Dedifferentiated amniotic fluid mesenchymal stem cell (primary cell): ENCODE results near the gene LIG3.
"Not testable (repeated sequence)": the region's sequence is repeated elsewhere in the genome, so short reads cannot be mapped to it uniquely, and the experiment has no call there.

Experiments
- DNase-seq: peaks from one replicate; pipeline ENCODE4 v3.0.0-alpha.2; 2016; ENCODE audit errors: extremely low spot score

The LIG3 gene

DNA sequence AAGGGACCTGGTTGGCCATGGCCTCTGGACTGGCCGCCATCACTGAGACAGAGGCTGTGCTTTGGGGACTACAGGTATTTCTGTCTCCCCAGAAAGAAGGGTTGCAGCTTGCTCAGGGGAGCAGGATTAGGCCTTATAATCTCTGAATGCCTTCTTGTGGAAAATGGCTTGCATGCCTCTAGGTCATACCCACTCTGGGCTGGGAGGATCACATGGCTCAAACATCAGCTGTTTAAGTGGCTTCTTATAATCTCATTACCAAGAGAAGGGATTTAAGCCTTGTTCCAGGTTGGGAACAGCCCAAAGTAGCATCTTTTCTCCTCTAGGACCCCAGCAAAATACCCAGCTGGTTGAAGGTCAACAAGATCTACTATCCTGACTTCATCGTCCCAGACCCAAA, 19.1 kb downstream of the LIG3 start:
- DNase-seq, result no peak

- not testable (repeated sequence) for DNase-seq
Observed at GRCh38 chr17:35000965-35001364, 20.7 kb downstream of the LIG3 start.

DNA sequence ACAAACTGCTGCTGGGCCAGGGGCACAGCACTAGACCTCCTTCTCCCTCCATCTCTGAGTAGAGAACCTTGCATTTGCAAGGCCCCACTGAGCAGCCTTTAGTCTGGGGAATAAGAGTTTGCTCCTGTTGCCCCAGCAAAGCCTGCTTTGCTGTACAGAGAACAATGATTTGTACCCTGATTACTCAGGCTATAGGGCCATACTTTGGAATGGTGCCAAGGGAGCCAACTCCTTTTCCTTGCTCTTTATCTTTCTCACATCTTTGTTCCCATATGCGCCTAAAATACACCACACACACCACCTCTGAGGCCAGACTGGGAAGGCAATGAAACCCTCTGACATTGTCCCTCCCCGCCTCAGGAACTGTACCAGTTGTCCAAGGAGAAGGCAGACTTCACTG, 21.2 kb downstream of the LIG3 start:
- DNase-seq, result no peak

DNA sequence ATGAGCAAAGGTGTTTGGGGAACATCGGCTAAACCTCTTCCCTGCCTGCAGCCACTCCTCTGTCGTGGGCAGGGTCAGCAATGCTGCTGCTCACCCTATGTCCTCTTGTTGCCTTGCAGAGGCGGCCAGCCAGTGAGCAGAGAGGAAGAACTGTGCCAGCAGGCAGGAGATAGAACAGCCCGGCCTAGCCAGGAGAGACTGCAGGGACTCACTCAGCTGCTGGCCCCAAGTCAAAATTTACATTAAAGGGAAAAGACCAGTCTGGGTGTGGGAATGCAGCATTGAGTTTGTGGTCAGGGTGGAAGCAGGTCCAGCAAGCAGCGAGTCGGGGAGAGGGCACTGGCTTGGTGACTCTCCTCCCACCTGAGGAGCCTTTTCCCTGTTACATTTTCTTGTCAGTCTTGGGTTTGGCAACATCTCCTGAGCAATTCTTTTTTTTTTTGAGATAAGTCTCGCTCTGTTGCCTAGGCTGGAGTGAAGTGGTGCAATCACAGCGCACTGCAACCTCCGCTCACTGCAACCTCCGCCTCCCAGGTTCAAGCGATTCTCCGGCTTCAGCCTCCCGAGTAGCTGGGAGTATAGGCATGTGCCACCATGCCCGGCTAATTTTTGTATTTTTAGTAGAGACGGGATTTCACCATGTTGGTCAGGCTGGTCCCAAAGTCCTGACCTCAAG, 22.7 kb downstream of the LIG3 start:
- no peak for DNase-seq

DNA sequence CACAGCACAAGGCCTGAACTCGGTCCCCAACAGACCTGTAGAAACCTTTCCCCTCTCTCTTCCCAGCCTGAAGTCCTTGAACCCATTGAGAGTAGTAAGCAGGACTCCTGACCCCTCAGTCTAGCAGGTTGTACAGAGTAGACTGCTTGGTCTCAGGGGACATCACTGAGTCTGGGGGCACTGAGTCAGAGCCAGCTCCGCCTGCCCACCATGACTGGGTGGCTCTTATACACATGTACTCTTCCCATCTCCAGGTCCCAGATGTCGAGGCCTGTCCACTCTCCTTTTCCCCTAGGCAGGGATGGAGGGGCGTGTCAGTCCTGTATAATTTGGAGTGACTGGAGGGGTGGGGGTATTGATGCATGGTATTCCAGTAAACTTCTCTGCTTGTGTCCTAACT, 23.5 kb downstream of the LIG3 start:
- DNase-seq, result no peak

GRCh38 chr17:35006345-35006744, 26.0 kb downstream of the LIG3 start:
- no peak for DNase-seq

- no peak for DNase-seq
Observed at GRCh38 chr17:35006961-35007360, 26.6 kb downstream of the LIG3 start.

GRCh38 chr17:35010093-35010492, 29.8 kb downstream of the LIG3 start:
- DNase-seq, result no peak

DNA sequence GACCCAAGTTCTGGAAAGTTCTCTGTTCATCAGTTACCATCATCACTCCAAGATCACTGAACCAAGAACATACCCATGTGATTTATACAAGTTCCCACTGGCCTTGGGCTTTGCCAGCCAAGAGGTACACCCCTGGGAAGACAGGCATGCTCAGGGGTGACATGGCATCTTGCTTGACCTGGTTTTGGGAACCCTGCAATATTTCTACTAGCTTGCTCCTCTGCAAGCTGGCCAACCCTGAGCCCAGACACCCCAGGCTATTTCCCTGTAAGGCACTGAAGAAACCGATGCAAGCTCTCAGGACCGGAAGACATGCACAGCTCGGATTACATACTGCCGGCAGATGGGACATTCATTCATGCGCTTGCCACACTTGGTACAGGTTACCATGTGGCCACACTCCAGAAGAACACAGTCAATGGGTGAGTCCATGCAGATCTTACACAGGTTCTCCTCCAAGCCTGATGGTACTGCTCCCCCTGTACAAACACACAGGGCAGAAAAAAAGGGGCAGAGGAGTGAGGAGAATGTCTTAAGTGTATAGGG, 31.4 kb downstream of the LIG3 start:
- no peak for DNase-seq

DNA sequence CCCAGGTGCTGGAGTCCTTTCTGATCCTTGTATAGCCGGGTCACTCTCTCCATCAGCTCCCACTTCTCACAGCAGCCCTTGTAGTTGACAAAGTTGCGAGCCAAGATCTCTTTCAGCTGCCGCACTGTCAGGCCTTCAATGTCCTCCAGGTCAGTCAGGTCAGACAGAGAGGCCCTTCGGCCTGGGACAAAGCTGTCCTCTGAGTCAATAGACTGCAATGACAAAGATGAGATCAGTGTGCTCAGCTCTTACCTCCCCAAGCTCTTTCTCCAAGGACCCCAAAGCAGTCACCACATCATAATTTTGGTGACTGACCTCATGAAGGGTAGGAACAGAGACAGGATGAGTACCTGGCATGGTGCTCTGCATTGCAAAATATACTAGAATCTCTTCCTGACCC, 36.1 kb downstream of the LIG3 start:
- no peak for DNase-seq

DNA sequence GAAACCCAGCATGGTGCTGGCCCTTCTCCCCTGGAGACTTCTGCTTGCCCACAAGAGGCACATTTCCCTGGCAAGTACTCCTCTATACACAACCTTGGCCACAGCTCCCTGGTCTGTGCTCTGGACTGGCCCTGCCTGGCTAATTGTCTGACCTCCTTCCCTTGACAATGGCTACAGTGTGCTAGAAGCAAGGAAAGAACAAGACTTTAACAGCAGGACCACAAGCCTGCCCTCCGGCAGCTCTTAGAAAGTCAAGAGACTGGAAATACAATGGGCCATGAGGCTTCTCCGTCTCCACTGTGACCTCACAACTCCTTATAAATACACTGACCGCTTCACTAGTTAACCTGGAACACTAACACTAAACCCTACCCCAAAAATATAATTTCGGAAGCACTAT, 36.7 kb downstream of the LIG3 start:
- DNase-seq, result no peak

DNA sequence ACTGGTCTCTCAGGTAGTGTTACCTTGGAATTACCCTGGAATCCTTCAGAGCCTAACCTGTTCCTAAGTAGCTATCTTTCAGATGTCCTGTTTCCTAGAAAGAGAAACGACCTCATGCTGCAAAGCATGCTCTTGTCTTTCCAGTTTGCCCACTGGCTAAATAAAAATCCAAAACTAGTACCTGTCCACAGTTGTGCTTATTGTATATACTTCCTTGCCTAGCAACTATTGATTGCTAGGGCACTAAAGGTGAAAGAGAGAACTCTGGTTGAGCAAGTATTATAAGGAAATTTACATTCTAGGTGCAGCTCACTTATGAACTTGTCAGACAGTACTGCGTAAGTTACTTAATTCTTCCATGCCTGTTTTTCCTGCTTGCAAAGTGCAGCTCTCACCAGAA, 38.5 kb downstream of the LIG3 start:
- no peak for DNase-seq

DNA sequence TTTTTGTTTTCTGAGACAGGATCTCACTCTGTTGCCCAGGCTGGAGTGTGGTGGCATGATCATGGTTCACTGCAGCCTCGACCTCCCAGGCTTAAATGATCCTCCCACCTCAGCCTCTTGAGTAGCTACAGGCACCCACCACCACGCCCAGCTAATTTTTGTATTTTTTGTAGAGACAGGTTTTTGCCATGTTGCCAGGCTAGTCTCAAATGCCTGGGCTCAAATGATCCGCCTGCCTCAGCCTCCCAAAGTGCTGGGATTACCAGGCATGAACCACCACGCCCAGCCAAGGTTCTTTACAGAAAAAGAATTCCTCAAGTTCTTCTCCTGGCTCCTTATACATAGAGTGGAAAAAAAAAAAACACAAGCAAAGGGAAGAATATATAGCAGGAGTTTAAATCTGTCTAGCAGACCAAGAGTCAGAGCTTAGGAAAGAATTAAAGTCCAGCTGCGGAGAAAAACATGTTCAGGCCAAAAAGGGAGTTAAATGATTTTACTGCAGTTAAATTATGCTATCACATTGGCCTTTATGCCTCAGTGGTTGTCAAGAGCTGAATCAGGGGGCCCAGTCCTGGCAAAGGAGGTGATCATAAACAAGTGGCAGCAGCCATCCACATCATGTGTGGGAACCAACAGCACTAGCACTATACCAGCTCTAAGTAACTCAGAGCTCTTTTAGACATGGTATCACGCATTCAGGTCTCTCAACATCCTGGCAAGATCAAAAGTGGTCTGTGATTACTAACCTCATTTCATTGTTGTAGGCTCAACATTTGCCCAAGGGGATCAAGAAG, 39.3 kb downstream of the LIG3 start:
- no peak for DNase-seq

- no peak for DNase-seq
Observed at GRCh38 chr17:35021520-35022380, 41.4 kb downstream of the LIG3 start.

GRCh38 chr17:35022536-35023063, 42.3 kb downstream of the LIG3 start:
- DNase-seq, result peak; percentile 71

GRCh38 chr17:35023538-35023937, 43.2 kb downstream of the LIG3 start:
- DNase-seq, result no peak

DNA sequence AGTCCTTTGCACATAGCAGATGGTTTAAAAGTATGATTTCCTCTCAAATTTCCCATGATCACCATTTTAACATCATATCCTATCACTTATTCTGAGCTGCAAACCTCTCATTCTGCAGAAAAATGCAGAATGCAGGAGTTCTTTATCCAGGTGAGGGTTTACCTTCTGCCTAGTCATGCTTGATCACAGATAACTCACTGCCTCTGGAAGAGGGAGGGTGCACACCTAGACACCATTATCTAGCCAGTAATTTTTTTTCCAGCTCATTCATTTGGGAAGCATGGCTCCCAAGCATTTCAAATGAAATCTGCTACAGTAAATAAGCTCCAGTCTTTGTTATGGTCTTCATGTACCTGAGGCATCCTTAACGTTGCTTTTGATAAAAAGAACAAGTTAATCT, 45.2 kb downstream of the LIG3 start:
- no peak for DNase-seq

DNA sequence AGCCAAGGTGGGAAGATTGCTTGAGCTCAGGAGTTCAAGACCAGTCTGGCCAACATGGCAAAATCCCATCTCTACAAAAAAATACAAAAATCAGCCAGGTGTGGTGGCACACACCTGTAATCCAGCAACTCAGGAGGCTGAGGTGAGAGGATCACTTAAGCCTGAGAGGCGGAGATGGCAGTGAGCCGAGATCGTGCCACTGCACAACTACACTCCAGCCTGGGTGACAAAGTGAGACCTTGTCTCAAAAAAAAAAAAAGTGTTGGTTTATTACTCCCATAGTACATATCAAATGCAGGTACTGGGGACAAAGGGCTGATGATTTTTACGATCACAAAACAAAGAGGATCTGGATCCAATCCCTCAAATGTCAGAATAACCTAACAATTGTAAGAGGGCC, 47.8 kb downstream of the LIG3 start:
- not testable (repeated sequence) for DNase-seq

GRCh38 chr17:35028531-35029262, 48.4 kb downstream of the LIG3 start:
- DNase-seq, result no peak

DNA sequence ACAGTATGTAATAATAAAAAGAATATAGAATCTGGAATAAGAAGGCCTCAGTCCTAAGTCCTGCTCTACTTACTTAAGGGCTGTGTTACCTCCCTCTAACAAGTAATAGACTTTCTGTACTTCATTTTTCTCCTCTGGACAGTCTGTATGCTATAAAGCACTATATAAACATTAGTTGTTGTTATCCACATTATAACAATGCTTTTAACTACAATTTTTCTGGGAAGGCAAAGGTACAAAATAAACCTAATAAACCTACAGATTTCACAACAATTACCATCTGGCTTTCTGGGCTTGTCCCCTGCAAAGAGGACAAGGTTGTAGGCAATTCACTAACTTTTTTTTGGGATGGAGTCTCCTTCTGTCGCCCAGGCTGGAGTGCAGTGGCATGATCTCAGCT, 50.5 kb downstream of the LIG3 start:
- no peak for DNase-seq

GRCh38 chr17:35038453-35038852, 58.1 kb downstream of the LIG3 start:
- no peak for DNase-seq
